Peyer's patch (tissue), 4 donors: ENCODE data around the gene USP34. TPM values are rescaled to one million over a fixed set of nuclear protein-coding genes. Genes with fewer than 3 reads are reported as not detected.

Source experiments
- DNase-seq, 3 donors: peaks; one replicate each; pipeline ENCODE4 v3.0.0-alpha.2; 2017 to 2019
- H3K27ac ChIP-seq, 4 donors: fragments of 200-600 bp; sonication (generic); one replicate each; pipeline ENCODE4 v1.5.1; 2016 to 2019
- H3K27me3 ChIP-seq, 2 donors: fragments of 200-600 bp; sonication (generic); one replicate each; pipeline ENCODE4 v1.5.1; 2019
- H3K36me3 ChIP-seq, 3 donors: fragments of 200-600 bp; sonication (generic); one replicate each; pipeline ENCODE4 v1.5.1; 2016 to 2019
- H3K4me1 ChIP-seq, 4 donors: fragments of 200-600 bp; sonication (generic); one replicate each; pipeline ENCODE4 v1.5.1; 2016 to 2019
- H3K4me3 ChIP-seq, 4 donors: fragments of 200-600 bp; sonication (generic); 1 replicate in 3 of 4; 2 replicates in 1 of 4; pipeline ENCODE4 v1.5.1; 2016 to 2019; ENCODE audit warnings: mild to moderate bottlenecking in 1 of 4
- H3K9me3 ChIP-seq, 4 donors: fragments of 200-600 bp; sonication (generic); one replicate each; pipeline ENCODE4 v1.5.1; 2016 to 2019; ENCODE audit warnings: mild to moderate bottlenecking in 1 of 4
- CTCF ChIP-seq, 6 experiments: fragments of 450-650 bp in 4 of 6; fragments of 200-600 bp in 2 of 6; sonication (generic) in 1 of 6; IDR thresholded peaks; one replicate each; pipeline ENCODE4 v1.5.1; 2017 to 2019; ENCODE audit warnings: antibody characterized with exemption in 6 of 6, mild to moderate bottlenecking in 3 of 6, moderate library complexity in 1 of 6
- POLR2A ChIP-seq, 2 donors: fragments of 450-650 bp; IDR thresholded peaks; one replicate each; pipeline ENCODE4 v1.5.1; 2017; ENCODE audit warnings: antibody characterized with exemption in 2 of 2, mild to moderate bottlenecking in 2 of 2, moderate library complexity in 2 of 2
- total RNA-seq, 4 donors: library from RNA; depleted of rRNA; stranded (reverse); fragments of >200 nt; gene quantifications; one replicate each; pipeline ENCODE4 v1.1.0, GENCODE V29; 2016

USP34 gene
- total RNA-seq, 4 donors from 2014 or later: 148 to 201 (median 172) TPM

- H3K4me1 ChIP-seq: peaks cover 0 to 26% (median 8%) of the 10 kb centered on the region in 4 donors
- H3K9me3 ChIP-seq: no peaks in the 10 kb centered on the region
- TF ChIP-seq POLR2A (IDR thresholded peaks at IDR 0.05): no peak
- no peak for DNase-seq
- H3K27me3 ChIP-seq: no peaks in the 10 kb centered on the region
- H3K4me3 ChIP-seq: no peak overlapping the region
- H3K36me3 ChIP-seq: peaks cover 0 to 87% (median 0%) of the 10 kb centered on the region in 3 donors
- H3K27ac ChIP-seq: no peak overlapping the region
Measured at GRCh38 chr2:61184263-61184662, 286.6 kb downstream of the USP34 start.

GRCh38 chr2:61183795-61184194 lies 287.1 kb downstream of the USP34 start:
- H3K4me3 ChIP-seq: no peak overlapping the region
- H3K27ac ChIP-seq: no peak overlapping the region
- no peak for TF ChIP-seq CTCF (IDR thresholded peaks at IDR 0.05)
- TF ChIP-seq POLR2A (IDR thresholded peaks at IDR 0.05): no peak
- no peaks in the 10 kb centered on the region for H3K9me3 ChIP-seq
- no peak for DNase-seq
- H3K27me3 ChIP-seq: no peaks in the 10 kb centered on the region
- H3K36me3 ChIP-seq: peaks cover 0 to 83% (median 0%) of the 10 kb centered on the region in 3 donors
- H3K4me1 ChIP-seq: peaks cover under 1 to 31% (median 12%) of the 10 kb centered on the region in 4 donors

DNA sequence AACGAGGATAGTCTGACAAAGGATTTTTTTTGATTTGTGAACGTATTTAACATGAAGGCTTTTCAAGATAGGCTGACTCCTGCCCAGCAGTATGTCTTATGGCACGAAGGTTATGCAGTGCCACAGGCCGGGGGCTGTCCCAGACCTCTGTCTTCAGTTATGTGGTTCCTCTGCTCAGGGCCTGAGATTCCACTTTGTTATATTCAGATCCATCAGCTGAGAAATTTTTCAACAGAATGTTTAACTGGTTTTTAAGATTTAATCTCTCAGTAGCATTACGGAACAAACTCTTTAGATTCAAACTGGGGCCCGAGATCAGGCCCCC lies 288.9 kb downstream of the USP34 start:
- peaks cover 3 to 40% (median 17%) of the 10 kb centered on the region in 4 donors for H3K4me1 ChIP-seq
- DNase-seq: no peak
- H3K36me3 ChIP-seq: peaks cover 0 to 65% (median 0%) of the 10 kb centered on the region in 3 donors
- H3K4me3 ChIP-seq: no peak overlapping the region
- no peaks in the 10 kb centered on the region for H3K9me3 ChIP-seq
- H3K27me3 ChIP-seq: no peaks in the 10 kb centered on the region
- H3K27ac ChIP-seq: no peak overlapping the region
- TF ChIP-seq POLR2A (IDR thresholded peaks at IDR 0.05) (no peak), CTCF (IDR thresholded peaks at IDR 0.05) (no peak)

DNA sequence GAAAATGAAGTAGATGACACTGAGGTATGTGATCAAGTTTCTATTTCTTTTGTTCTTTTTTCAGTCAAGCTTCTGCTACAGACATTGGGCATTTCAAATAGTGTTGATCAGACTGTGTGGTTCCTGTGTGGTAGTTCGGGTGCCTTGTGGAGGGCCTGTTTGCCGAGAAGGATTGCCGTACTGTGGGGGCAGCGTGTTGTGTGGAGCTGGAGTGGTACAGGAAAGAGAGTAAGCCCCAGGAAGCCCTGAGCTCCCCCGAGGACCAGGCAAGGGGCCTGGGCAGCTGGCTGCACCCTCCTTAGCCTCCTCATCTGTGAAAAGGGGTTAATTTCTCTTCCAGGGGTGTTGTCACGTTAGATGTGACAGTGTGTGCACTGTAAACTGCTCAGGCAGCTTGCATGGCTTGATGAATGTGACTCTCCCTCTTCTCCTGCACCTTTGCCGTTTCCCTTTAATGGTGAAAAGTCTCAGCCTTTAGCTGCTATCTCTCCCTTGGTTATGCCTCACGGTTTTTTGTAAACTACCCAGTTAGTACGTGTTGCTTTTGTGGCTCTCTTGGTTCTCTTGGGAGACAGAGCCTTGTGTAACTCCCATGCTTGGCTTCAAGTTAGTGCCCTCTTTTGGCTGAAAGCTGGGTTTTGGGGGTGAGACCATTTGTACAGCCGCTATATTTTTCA lies 289.4 kb downstream of the USP34 start:
- Histone ChIP-seq H3K4me1 (peaks cover 3 to 40% (median 17%) of the 10 kb centered on the region in 4 donors), H3K9me3 (no peaks in the 10 kb centered on the region), H3K36me3 (peaks cover 0 to 60% (median 0%) of the 10 kb centered on the region in 3 donors), H3K4me3 (no peak overlapping the region), H3K27ac (no peak overlapping the region), H3K27me3 (no peaks in the 10 kb centered on the region)
- TF ChIP-seq POLR2A (IDR thresholded peaks at IDR 0.05) (no peak), CTCF (IDR thresholded peaks at IDR 0.05) (no peak)
- no peak for DNase-seq

GRCh38 chr2:61180686-61181085 lies 290.2 kb downstream of the USP34 start:
- peaks cover 0 to 51% (median 0%) of the 10 kb centered on the region in 3 donors for H3K36me3 ChIP-seq
- peaks cover 3 to 45% (median 17%) of the 10 kb centered on the region in 4 donors for H3K4me1 ChIP-seq
- TF ChIP-seq POLR2A (IDR thresholded peaks at IDR 0.05) (no peak), CTCF (IDR thresholded peaks at IDR 0.05) (no peak)
- peak overlapping the region in 1 of 4 donors; percentile 10 for H3K27ac ChIP-seq
- H3K4me3 ChIP-seq: no peak overlapping the region
- no peaks in the 10 kb centered on the region for H3K27me3 ChIP-seq
- no peak for DNase-seq
- no peaks in the 10 kb centered on the region for H3K9me3 ChIP-seq

DNA sequence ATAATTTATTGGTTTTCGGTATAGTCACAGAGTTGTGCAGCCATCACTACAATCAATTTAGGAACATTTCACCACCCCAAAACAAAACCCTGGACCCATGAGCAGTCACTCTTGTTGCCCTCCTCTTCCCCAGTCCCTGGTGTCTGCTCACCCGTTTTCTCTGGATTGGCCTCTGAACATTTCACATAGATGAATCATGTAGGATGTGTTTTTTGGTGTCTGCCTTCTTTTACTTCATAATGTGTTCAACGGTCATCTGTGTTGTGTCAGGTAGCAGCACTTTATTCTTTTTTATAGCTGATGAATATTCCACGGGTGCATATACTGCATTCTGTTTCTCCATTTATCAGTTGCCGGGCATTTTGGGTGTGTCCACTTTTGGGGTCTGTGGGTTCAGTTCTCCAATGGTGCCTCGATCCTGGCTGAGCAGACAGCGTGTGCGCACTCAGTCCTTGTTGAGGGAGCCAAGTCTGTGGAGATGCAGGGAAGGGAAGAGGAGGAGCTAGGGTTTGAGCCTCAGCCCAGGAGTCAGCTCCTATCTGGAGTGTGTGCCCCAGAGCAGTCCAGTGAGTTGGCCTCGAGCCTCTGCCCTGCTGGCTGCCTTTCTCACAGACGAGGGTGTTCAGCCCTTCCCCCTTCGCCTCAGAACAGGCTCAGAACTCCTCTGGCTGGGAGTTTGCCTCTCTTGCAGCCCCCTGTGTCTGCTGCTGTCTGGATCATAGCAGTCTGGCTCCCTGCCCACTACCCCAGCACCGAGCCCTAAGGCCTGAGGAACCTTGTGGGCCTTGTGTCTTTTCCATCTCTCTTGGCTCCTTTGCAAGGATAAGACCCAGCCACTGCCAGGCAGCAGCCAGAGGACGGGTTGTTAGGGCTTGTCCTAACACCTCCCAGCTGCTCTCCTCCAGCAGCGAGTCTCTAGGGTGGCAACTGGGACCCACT lies 290.9 kb downstream of the USP34 start:
- Histone ChIP-seq H3K27me3 (no peaks in the 10 kb centered on the region), H3K36me3 (peaks cover 0 to 44% (median 0%) of the 10 kb centered on the region in 3 donors), H3K4me1 (peaks cover 3 to 45% (median 17%) of the 10 kb centered on the region in 4 donors), H3K4me3 (peak overlapping the region in 1 of 4 donors; percentile 9), H3K9me3 (no peaks in the 10 kb centered on the region), H3K27ac (peak overlapping the region in 1 of 4 donors; percentile 10)
- DNase-seq: no peak
- TF ChIP-seq POLR2A (IDR thresholded peaks at IDR 0.05) (no peak), CTCF (IDR thresholded peaks at IDR 0.05) (no peak)
